ACC112 (cell line): Measurements from ENCODE around the gene CYP27C1.

Experiments
- H2AFZ ChIP-seq: fragments of 200-600 bp; sonication (generic); one replicate; pipeline ENCODE4 v1.6.0; 2017; ENCODE audit warnings: antibody characterized with exemption, low read length; ENCODE audit not compliant: unreplicated experiment
- H3K27ac ChIP-seq: fragments of 200-600 bp; sonication (generic); 2 replicates; pipeline ENCODE4 v1.5.1; 2014; ENCODE audit warnings: low read depth, mild to moderate bottlenecking, antibody characterized with exemption, low read length, moderate library complexity
- H3K27me3 ChIP-seq: fragments of 200-600 bp; sonication (generic); 2 replicates; pipeline ENCODE4 v1.6.1; 2014; ENCODE audit warnings: mild to moderate bottlenecking, antibody characterized with exemption, low read length, moderate library complexity, mixed read lengths; ENCODE audit not compliant: insufficient read depth
- H3K36me3 ChIP-seq: fragments of 200-600 bp; sonication (generic); 2 replicates; pipeline ENCODE4 v1.6.1; 2016; ENCODE audit warnings: mild to moderate bottlenecking, antibody characterized with exemption, low read length, moderate library complexity, mixed read lengths; ENCODE audit not compliant: insufficient read depth
- H3K4me1 ChIP-seq: fragments of 200-600 bp; sonication (generic); one replicate; pipeline ENCODE4 v1.6.1; 2016; ENCODE audit warnings: low read length, mixed read lengths; ENCODE audit not compliant: insufficient read depth, unreplicated experiment, control insufficient read depth
- H3K4me3 ChIP-seq: fragments of 200-600 bp; sonication (generic); 2 replicates; pipeline ENCODE4 v1.5.1; 2014; ENCODE audit warnings: mild to moderate bottlenecking, low read depth, low read length
- H3K79me2 ChIP-seq: fragments of 200-600 bp; sonication (generic); one replicate; pipeline ENCODE4 v1.6.0; 2016; ENCODE audit warnings: low read length; ENCODE audit not compliant: control insufficient read depth, unreplicated experiment, insufficient read depth

Gene CYP27C1

GRCh38 chr2:127177617-127178263 is 42.4 kb downstream of the CYP27C1 start:
- Histone ChIP-seq H2AFZ (no peak overlapping the region), H3K4me1 (peaks cover 34% of the 10 kb centered on the region), H3K4me3 (no peak overlapping the region)

GRCh38 chr2:127176371-127177311 is 43.5 kb downstream of the CYP27C1 start:
- no peaks in the 10 kb centered on the region for H3K79me2 ChIP-seq
- H2AFZ ChIP-seq, result peak overlapping the region; percentile 55
- H3K36me3 ChIP-seq, result no peaks in the 10 kb centered on the region
- peak overlapping the region; percentile 34; the same call in 1 of the 2 replicates for H3K27ac ChIP-seq
- peaks cover 37% of the 10 kb centered on the region for H3K4me1 ChIP-seq
- no peaks in the 10 kb centered on the region for H3K27me3 ChIP-seq
- H3K4me3 ChIP-seq, result no peak overlapping the region

More at GRCh38 chr2:127177617-127178263, 42.4 kb downstream of the CYP27C1 start:
- H3K36me3 ChIP-seq, result no peaks in the 10 kb centered on the region
- H3K79me2 ChIP-seq, result no peaks in the 10 kb centered on the region
- H3K27me3 ChIP-seq, result no peaks in the 10 kb centered on the region
- no peak overlapping the region for H3K27ac ChIP-seq

GRCh38 chr2:127175751-127176354 is 44.2 kb downstream of the CYP27C1 start:
- Histone ChIP-seq H3K79me2 (no peaks in the 10 kb centered on the region), H3K27me3 (no peaks in the 10 kb centered on the region), H3K4me3 (no peak overlapping the region), H3K27ac (peak overlapping the region; percentile 34), H3K36me3 (no peaks in the 10 kb centered on the region), H2AFZ (peak overlapping the region; percentile 55), H3K4me1 (peaks cover 37% of the 10 kb centered on the region)

- Histone ChIP-seq H2AFZ (peak overlapping the region; percentile 3), H3K79me2 (no peaks in the 10 kb centered on the region), H3K4me1 (peaks cover 37% of the 10 kb centered on the region), H3K36me3 (no peaks in the 10 kb centered on the region), H3K27me3 (no peaks in the 10 kb centered on the region), H3K4me3 (no peak overlapping the region), H3K27ac (peak overlapping the region; percentile 34)
These were observed 44.9 kb downstream of the CYP27C1 start for GRCh38 chr2:127175041-127175721.

GRCh38 chr2:127174640-127175039 is 45.5 kb downstream of the CYP27C1 start:
- H3K27me3 ChIP-seq, result no peaks in the 10 kb centered on the region
- no peaks in the 10 kb centered on the region for H3K79me2 ChIP-seq
- no peak overlapping the region for H3K4me3 ChIP-seq
- H3K36me3 ChIP-seq, result no peaks in the 10 kb centered on the region
- H3K4me1 ChIP-seq, result peaks cover 37% of the 10 kb centered on the region
- no peak overlapping the region for H2AFZ ChIP-seq
- peak overlapping the region; percentile 34; the same call in 1 of the 2 replicates for H3K27ac ChIP-seq

- Histone ChIP-seq H2AFZ (no peak overlapping the region), H3K79me2 (no peaks in the 10 kb centered on the region), H3K36me3 (no peaks in the 10 kb centered on the region), H3K27ac (no peak overlapping the region), H3K27me3 (no peaks in the 10 kb centered on the region), H3K4me1 (peaks cover 37% of the 10 kb centered on the region), H3K4me3 (no peak overlapping the region)
These were observed 46.0 kb downstream of the CYP27C1 start for GRCh38 chr2:127174136-127174535.

GRCh38 chr2:127173057-127173456 is 47.0 kb downstream of the CYP27C1 start:
- Histone ChIP-seq H3K4me1 (peaks cover 37% of the 10 kb centered on the region), H3K36me3 (no peaks in the 10 kb centered on the region), H3K79me2 (no peaks in the 10 kb centered on the region), H3K27ac (peak overlapping the region; percentile 60), H2AFZ (peak overlapping the region; percentile 93), H3K4me3 (no peak overlapping the region), H3K27me3 (no peaks in the 10 kb centered on the region)

- no peak overlapping the region for H2AFZ ChIP-seq
- peak overlapping the region; percentile 60; the same call in 1 of the 2 replicates for H3K27ac ChIP-seq
- H3K27me3 ChIP-seq, result no peaks in the 10 kb centered on the region
- no peaks in the 10 kb centered on the region for H3K36me3 ChIP-seq
- no peaks in the 10 kb centered on the region for H3K79me2 ChIP-seq
- peaks cover 37% of the 10 kb centered on the region for H3K4me1 ChIP-seq
- H3K4me3 ChIP-seq, result no peak overlapping the region
These were observed 47.8 kb downstream of the CYP27C1 start for GRCh38 chr2:127172306-127172705.

GRCh38 chr2:127170452-127171197 is 49.5 kb downstream of the CYP27C1 start:
- no peaks in the 10 kb centered on the region for H3K79me2 ChIP-seq
- no peak overlapping the region for H3K27ac ChIP-seq

More at GRCh38 chr2:127170452-127171197, 49.5 kb downstream of the CYP27C1 start:
- H2AFZ ChIP-seq, result no peak overlapping the region
- H3K4me1 ChIP-seq, result peaks cover 30% of the 10 kb centered on the region
- H3K36me3 ChIP-seq, result no peaks in the 10 kb centered on the region
- H3K4me3 ChIP-seq, result no peak overlapping the region
- H3K27me3 ChIP-seq, result no peaks in the 10 kb centered on the region
